LNCAP (cell line): Measurements from ENCODE around the gene MMP17.

Experiments used
- CTCF ChIP-seq: fragments of 450-650 bp; IDR thresholded peaks from 2 replicates; pipeline ENCODE4 v1.5.1; 2017; ENCODE audit warnings: mild to moderate bottlenecking

Gene MMP17

GRCh38 chr12:131892711-131893604 lies 64.8 kb downstream of the MMP17 start:
- no peak for TF ChIP-seq CTCF

GRCh38 chr12:131893605-131894312 lies 65.6 kb downstream of the MMP17 start:
- TF ChIP-seq CTCF = no peak

GRCh38 chr12:131894313-131894860 lies 66.2 kb downstream of the MMP17 start, which contains the start of gene ULK1:
Gene ULK1 (plus strand): TSS chr12:131894622. CDS start chr12:131895002, 380 bp downstream.
- no peak for TF ChIP-seq CTCF

- TF ChIP-seq CTCF = no peak
These were observed 66.9 kb downstream of the MMP17 start for GRCh38 chr12:131894981-131895639.

GRCh38 chr12:131895640-131896079 lies 67.5 kb downstream of the MMP17 start:
- TF ChIP-seq CTCF = no peak

GRCh38 chr12:131896080-131896810 lies 68.1 kb downstream of the MMP17 start:
- TF ChIP-seq CTCF = no peak

- TF ChIP-seq CTCF = no peak
These were observed 68.6 kb downstream of the MMP17 start for GRCh38 chr12:131896811-131897270.
